Trophoblast cell (in vitro differentiated cells and primary cell): ENCODE data around the gene ROBO1. TPM values are rescaled to one million over a fixed set of nuclear protein-coding genes. Genes with fewer than 3 reads are reported as not detected.
A peak's percentile ranks its signal among the peaks of the same experiment; 100 is the strongest.

Source experiments
- DNase-seq, 2 donors: peaks; one replicate each; pipeline ENCODE4 v3.0.0-alpha.2; 2016
- H2AFZ ChIP-seq: 2 replicates; pipeline ENCODE4 v1.6.1; 2013; ENCODE audit warnings: low read length, moderate library complexity, mild to moderate bottlenecking; ENCODE audit not compliant: insufficient read depth, poor library complexity
- H2AK5ac ChIP-seq: 2 replicates; pipeline ENCODE4 v1.6.1; 2013; ENCODE audit warnings: mild to moderate bottlenecking, low read length
- H2BK120ac ChIP-seq: 2 replicates; pipeline ENCODE4 v1.6.1; 2013; ENCODE audit warnings: low read length, mild to moderate bottlenecking, moderate library complexity; ENCODE audit not compliant: insufficient read depth, poor library complexity
- H2BK12ac ChIP-seq: 2 replicates; pipeline ENCODE4 v1.6.1; 2013; ENCODE audit warnings: mild to moderate bottlenecking, low read length, moderate library complexity
- H2BK5ac ChIP-seq: 2 replicates; pipeline ENCODE4 v1.6.1; 2013; ENCODE audit warnings: low read length, low read depth, moderate library complexity, mild to moderate bottlenecking; ENCODE audit not compliant: poor library complexity
- H3K14ac ChIP-seq: 2 replicates; pipeline ENCODE4 v1.6.1; 2013; ENCODE audit warnings: mild to moderate bottlenecking, low read length
- H3K18ac ChIP-seq: 2 replicates; pipeline ENCODE4 v1.6.1; 2013; ENCODE audit warnings: mild to moderate bottlenecking, low read length
- H3K23ac ChIP-seq: 2 replicates; pipeline ENCODE4 v1.6.1; 2013; ENCODE audit warnings: low read length
- H3K27ac ChIP-seq: 2 replicates; pipeline ENCODE4 v1.5.1; 2013; ENCODE audit warnings: low read depth, mild to moderate bottlenecking, inconsistent platforms, low read length, moderate library complexity
- H3K27me3 ChIP-seq: 2 replicates; pipeline ENCODE4 v1.6.1; 2013; ENCODE audit warnings: inconsistent platforms, mild to moderate bottlenecking, low read length, moderate library complexity; ENCODE audit not compliant: insufficient read depth
- H3K36me3 ChIP-seq, 2 experiments: 1 replicate in 1 of 2; 2 replicates in 1 of 2; pipeline ENCODE4 v1.6.1; 2013; ENCODE audit warnings: low read length in 2 of 2, mild to moderate bottlenecking in 2 of 2, moderate library complexity in 1 of 2; ENCODE audit not compliant: insufficient read depth in 2 of 2, control insufficient read depth in 1 of 2
- H3K4ac ChIP-seq: 2 replicates; pipeline ENCODE4 v1.6.1; 2013; ENCODE audit warnings: low read depth, mild to moderate bottlenecking, low read length, moderate library complexity
- H3K4me1 ChIP-seq, 2 experiments: 1 replicate in 1 of 2; 2 replicates in 1 of 2; pipeline ENCODE4 v1.6.1; 2013; ENCODE audit warnings: low read length in 2 of 2, mild to moderate bottlenecking in 2 of 2, moderate library complexity in 1 of 2; ENCODE audit not compliant: insufficient read depth in 2 of 2, control insufficient read depth in 1 of 2
- H3K4me2 ChIP-seq: 2 replicates; pipeline ENCODE4 v1.6.1; 2013; ENCODE audit warnings: inconsistent platforms, mild to moderate bottlenecking, low read length, moderate library complexity
- H3K4me3 ChIP-seq: 2 replicates; pipeline ENCODE4 v1.5.1; 2013; ENCODE audit warnings: mild to moderate bottlenecking, low read depth, low read length, inconsistent platforms
- H3K79me1 ChIP-seq: one replicate; pipeline ENCODE4 v1.6.1; 2013; ENCODE audit warnings: low read length
- H3K79me2 ChIP-seq: 2 replicates; pipeline ENCODE4 v1.6.1; 2013; ENCODE audit warnings: low read length, mild to moderate bottlenecking; ENCODE audit not compliant: control insufficient read depth, insufficient read depth, poor library complexity
- H3K9ac ChIP-seq: 2 replicates; pipeline ENCODE4 v1.6.1; 2013; ENCODE audit warnings: mild to moderate bottlenecking, low read length
- H3K9me3 ChIP-seq: 2 replicates; pipeline ENCODE4 v1.6.1; 2013; ENCODE audit warnings: low read depth, mild to moderate bottlenecking, control low read depth, inconsistent platforms, low read length; ENCODE audit not compliant: insufficient read depth
- H4K12ac ChIP-seq: 2 replicates; pipeline ENCODE4 v1.6.1; 2013; ENCODE audit warnings: low read depth, mild to moderate bottlenecking, low read length, moderate library complexity
- H4K8ac ChIP-seq: 2 replicates; pipeline ENCODE4 v1.6.1; 2013; ENCODE audit warnings: low read depth, mild to moderate bottlenecking, low read length, moderate library complexity
- H4K91ac ChIP-seq: one replicate; pipeline ENCODE4 v1.6.1; 2013; ENCODE audit warnings: low read depth, mild to moderate bottlenecking, low read length, moderate library complexity
- WGBS: extraction: QIAGEN DNeasy Blood & Tissue Kit; methylation state at CpG from one replicate; pipeline ENCODE4 v1.1.7; 2013; ENCODE audit warnings: missing lambda C conversion rate; ENCODE audit not compliant: insufficient read length, insufficient coverage; ENCODE audit errors: extremely low coverage; 5-methylcytosine and 5-hydroxymethylcytosine counted together
- polyA plus RNA-seq: library from polyadenylated mRNA; stranded (reverse); fragments of 200-250 nt; gene quantifications from 2 replicates; pipeline ENCODE4 v1.2.3, GENCODE V29; 2013

Gene ROBO1
- polyA plus RNA-seq = 54.0 and 55.0 TPM in 2 replicates

DNA sequence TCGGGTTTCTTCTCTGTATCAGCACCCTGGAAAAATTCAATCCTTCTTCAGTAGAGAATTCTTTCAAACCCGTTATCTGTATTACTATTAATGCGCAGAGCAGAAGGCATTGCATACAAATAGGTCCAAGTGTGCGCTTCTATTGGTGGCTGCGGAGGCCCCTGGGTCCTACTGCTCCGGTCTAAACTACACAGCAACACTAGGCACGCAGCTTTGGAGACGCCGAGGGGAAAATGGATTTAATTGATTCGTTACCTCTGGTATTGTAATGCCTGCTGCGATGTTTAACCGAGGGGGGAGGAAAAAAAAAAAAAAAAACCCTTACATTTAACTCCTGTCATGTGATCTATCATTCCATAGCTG lies at the start of gene ROBO1:
ROBO1 (minus strand) TSS at position 94 of the 363 bp plus-strand sequence.
- Histone ChIP-seq H3K27ac (no peak within 1 kb of the TSS), H3K79me2 (no peaks in the 10 kb centered on the region), H3K36me3 (no peaks in the 10 kb centered on the region)

DNA sequence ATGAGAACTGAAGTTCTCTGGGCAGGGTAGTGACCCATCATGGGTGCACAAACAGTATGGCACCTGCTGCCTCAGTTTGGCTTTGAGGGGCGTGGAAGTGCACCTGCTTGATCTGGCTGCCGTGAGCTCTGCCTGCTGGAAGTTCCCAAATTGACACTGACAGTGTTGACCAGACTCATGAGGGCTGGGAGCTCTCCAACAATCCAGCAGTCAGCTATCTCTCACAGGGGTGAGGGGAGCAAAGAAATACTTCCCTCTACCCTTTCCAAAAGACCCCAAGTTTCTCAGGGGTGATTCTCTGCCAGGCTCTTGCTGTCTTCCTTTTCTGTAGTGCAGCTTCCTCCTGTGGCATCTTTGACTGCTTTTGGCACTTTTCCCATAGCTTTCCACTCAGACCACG lies 49.4 kb upstream of the ROBO1 start:
- Histone ChIP-seq H3K79me2 (no peaks in the 10 kb centered on the region), H3K36me3 (no peaks in the 10 kb centered on the region), H3K4me1 (no peaks in the 10 kb centered on the region), H2BK12ac (no peak overlapping the region), H3K23ac (no peak overlapping the region), H2BK120ac (no peak overlapping the region), H4K12ac (no peak overlapping the region), H4K8ac (no peak overlapping the region), H3K27me3 (no peaks in the 10 kb centered on the region), H2AK5ac (no peak overlapping the region), H3K18ac (no peak overlapping the region), H3K14ac (no peak overlapping the region), H3K27ac (no peak overlapping the region), H3K4me3 (no peak overlapping the region), H3K4me2 (no peak overlapping the region), H3K4ac (no peak overlapping the region), H3K79me1 (no peaks in the 10 kb centered on the region), H4K91ac (no peak overlapping the region), H2BK5ac (no peak overlapping the region), H3K9me3 (no peaks in the 10 kb centered on the region), H2AFZ (no peak overlapping the region), H3K9ac (no peak overlapping the region)
- WGBS = no CpG with 5 or more reads among the region's 3 CpGs
- no peak for DNase-seq

More for the DNA sequence above, at the start of gene ROBO1:
- peaks cover 27% of the 10 kb centered on the region for H3K27me3 ChIP-seq
- peak within 1 kb of the TSS; percentile 48 for H3K4me2 ChIP-seq
- H4K12ac ChIP-seq = no peak within 1 kb of the TSS
- H4K8ac ChIP-seq = no peak within 1 kb of the TSS
- no peak within 1 kb of the TSS for H3K4ac ChIP-seq
- no peak within 1 kb of the TSS for H3K4me3 ChIP-seq
- DNase-seq = no peak
- no peaks in the 10 kb centered on the region for H3K79me1 ChIP-seq
- H4K91ac ChIP-seq = no peak within 1 kb of the TSS
- no peak within 1 kb of the TSS for H2BK120ac ChIP-seq
- WGBS = no CpG with 5 or more reads among the region's 12 CpGs
- no peak within 1 kb of the TSS for H2BK5ac ChIP-seq
- no peak within 1 kb of the TSS for H2BK12ac ChIP-seq
- no peak within 1 kb of the TSS for H2AFZ ChIP-seq
- H3K14ac ChIP-seq = no peak within 1 kb of the TSS
- H3K23ac ChIP-seq = no peak within 1 kb of the TSS
- peaks cover 4 to 12% of the 10 kb centered on the region in 2 experiments for H3K4me1 ChIP-seq
- no peaks in the 10 kb centered on the region for H3K9me3 ChIP-seq
- H2AK5ac ChIP-seq = no peak within 1 kb of the TSS
- no peak within 1 kb of the TSS for H3K18ac ChIP-seq
- no peak within 1 kb of the TSS for H3K9ac ChIP-seq

DNA sequence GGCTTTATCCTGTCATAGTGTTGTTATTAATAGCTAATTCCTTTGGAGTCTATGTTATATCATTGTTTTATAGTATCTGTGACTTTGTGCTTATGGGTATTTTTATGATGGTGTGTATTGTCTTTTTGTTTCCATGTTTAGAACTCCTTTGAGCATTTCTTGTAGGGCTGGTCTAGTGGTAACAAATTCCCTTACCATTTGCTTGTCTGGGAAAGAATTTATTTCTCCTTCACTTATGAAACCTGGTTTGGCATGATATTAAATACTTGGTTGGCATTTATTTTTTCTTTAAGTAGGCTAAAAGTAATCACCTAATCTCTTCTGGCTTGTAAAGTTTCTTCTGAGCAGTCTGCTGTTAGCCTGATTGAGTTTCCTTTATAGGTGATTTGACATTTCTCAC lies 47.7 kb upstream of the ROBO1 start:
- Histone ChIP-seq H3K4me3 (no peak overlapping the region), H3K4me2 (no peak overlapping the region), H4K12ac (no peak overlapping the region), H2BK120ac (no peak overlapping the region), H3K27me3 (no peaks in the 10 kb centered on the region), H4K8ac (no peak overlapping the region), H3K18ac (no peak overlapping the region), H2BK5ac (no peak overlapping the region), H3K79me1 (no peaks in the 10 kb centered on the region), H2AK5ac (no peak overlapping the region), H3K79me2 (no peaks in the 10 kb centered on the region), H3K36me3 (no peaks in the 10 kb centered on the region), H2BK12ac (no peak overlapping the region), H2AFZ (no peak overlapping the region), H3K27ac (no peak overlapping the region), H3K23ac (no peak overlapping the region), H3K9ac (no peak overlapping the region), H3K14ac (no peak overlapping the region), H4K91ac (no peak overlapping the region), H3K9me3 (no peaks in the 10 kb centered on the region), H3K4ac (no peak overlapping the region), H3K4me1 (no peaks in the 10 kb centered on the region)
- DNase-seq = no peak

DNA sequence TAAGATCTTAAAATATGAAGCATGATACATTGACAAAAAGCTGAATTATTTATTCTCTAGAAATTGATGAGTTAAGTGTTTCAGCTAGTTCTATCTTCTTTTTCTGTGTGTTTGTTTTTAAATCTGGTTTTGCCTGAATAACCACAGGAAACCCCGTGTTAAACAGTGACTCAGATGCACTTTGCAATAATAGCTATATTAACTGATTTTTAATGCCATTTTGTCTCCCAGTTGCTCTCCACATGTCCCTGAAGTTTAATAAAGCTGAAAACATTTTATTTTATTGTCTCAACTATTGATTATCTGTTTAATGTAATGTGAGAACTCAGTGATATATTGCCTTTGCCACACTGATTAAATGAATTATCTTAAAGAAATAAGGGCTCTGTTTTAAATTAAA lies 42.8 kb upstream of the ROBO1 start:
- DNase-seq = no peak
- no peak overlapping the region for H3K4ac ChIP-seq
- H2AFZ ChIP-seq = no peak overlapping the region
- no peak overlapping the region for H2AK5ac ChIP-seq
- H2BK12ac ChIP-seq = no peak overlapping the region
- H3K4me1 ChIP-seq = no peaks in the 10 kb centered on the region
- H3K27ac ChIP-seq = no peak overlapping the region
- no peaks in the 10 kb centered on the region for H3K27me3 ChIP-seq
- no peaks in the 10 kb centered on the region for H3K79me1 ChIP-seq
- no peaks in the 10 kb centered on the region for H3K79me2 ChIP-seq
- no peak overlapping the region for H3K23ac ChIP-seq
- H3K18ac ChIP-seq = no peak overlapping the region
- no peak overlapping the region for H4K8ac ChIP-seq
- no peaks in the 10 kb centered on the region for H3K9me3 ChIP-seq
- H3K36me3 ChIP-seq = no peaks in the 10 kb centered on the region
- no peak overlapping the region for H3K4me3 ChIP-seq
- no peak overlapping the region for H3K14ac ChIP-seq
- H3K4me2 ChIP-seq = no peak overlapping the region
- no peak overlapping the region for H4K12ac ChIP-seq
- H2BK5ac ChIP-seq = no peak overlapping the region
- no peak overlapping the region for H2BK120ac ChIP-seq
- H3K9ac ChIP-seq = no peak overlapping the region
- no CpG with 5 or more reads among the region's 1 CpG for WGBS
- H4K91ac ChIP-seq = no peak overlapping the region
